ENCODE measurements around the gene TENT5A.

- TF ChIP-seq TAF1 (IDR thresholded peaks at IDR 0.05; ENCODE audit: borderline replicate concordance, insufficient read depth, low read length) (no peak), POLR2AphosphoS5 (IDR thresholded peaks at IDR 0.05; ENCODE audit: low read depth, low read length) (no peak)
These were observed 46.8 kb upstream of the TENT5A start for GRCh38 chr6:81799323-81799722.

Measured in PFSK-1 (cell line).